ENCODE results near the gene TPRG1.
A peak's percentile ranks its signal among the peaks of the same experiment; 100 is the strongest.

Gene TPRG1

GRCh38 chr3:189277711-189278110 lies 105.9 kb downstream of the TPRG1 start:
- Histone ChIP-seq H3K4me3 (ENCODE audit: severe bottlenecking) (no peak overlapping the region), H3K27me3 (ENCODE audit: insufficient read depth, poor library complexity, severe bottlenecking) (no peaks in the 10 kb centered on the region), H3K4me1 (ENCODE audit: insufficient read depth, poor library complexity, severe bottlenecking) (peaks cover 34% of the 10 kb centered on the region), H3K36me3 (ENCODE audit: low read depth) (no peaks in the 10 kb centered on the region), H3K9me3 (ENCODE audit: severe bottlenecking) (no peaks in the 10 kb centered on the region), H3K27ac (ENCODE audit: poor library complexity, severe bottlenecking) (peak overlapping the region; percentile 90)
- no peak for TF ChIP-seq CTCF (IDR thresholded peaks at IDR 0.05; ENCODE audit: poor library complexity, severe bottlenecking)
- no peak for DNase-seq (ENCODE audit: low spot score)
- ATAC-seq (ENCODE audit: low read depth), result no peak

GRCh38 chr3:189278221-189278620 lies 106.5 kb downstream of the TPRG1 start:
- H3K4me1 ChIP-seq (ENCODE audit: insufficient read depth, poor library complexity, severe bottlenecking), result peaks cover 39% of the 10 kb centered on the region
- H3K36me3 ChIP-seq (ENCODE audit: low read depth), result no peaks in the 10 kb centered on the region
- H3K9me3 ChIP-seq (ENCODE audit: severe bottlenecking), result no peaks in the 10 kb centered on the region
- ATAC-seq (ENCODE audit: low read depth), result no peak
- H3K27me3 ChIP-seq (ENCODE audit: insufficient read depth, poor library complexity, severe bottlenecking), result no peaks in the 10 kb centered on the region
- H3K27ac ChIP-seq (ENCODE audit: poor library complexity, severe bottlenecking), result peak overlapping the region; percentile 90
- no peak for TF ChIP-seq CTCF (IDR thresholded peaks at IDR 0.05; ENCODE audit: poor library complexity, severe bottlenecking)
- DNase-seq (ENCODE audit: low spot score), result no peak
- no peak overlapping the region for H3K4me3 ChIP-seq (ENCODE audit: severe bottlenecking)

- no peaks in the 10 kb centered on the region for H3K9me3 ChIP-seq (ENCODE audit: severe bottlenecking)
- H3K4me3 ChIP-seq (ENCODE audit: severe bottlenecking), result no peak overlapping the region
- DNase-seq (ENCODE audit: low spot score) (no peak), ATAC-seq (ENCODE audit: low read depth) (no peak)
- H3K27ac ChIP-seq (ENCODE audit: poor library complexity, severe bottlenecking), result peak overlapping the region; percentile 55
- H3K27me3 ChIP-seq (ENCODE audit: insufficient read depth, poor library complexity, severe bottlenecking), result no peaks in the 10 kb centered on the region
- TF ChIP-seq CTCF (IDR thresholded peaks at IDR 0.05; ENCODE audit: poor library complexity, severe bottlenecking), result no peak
- peaks cover 18% of the 10 kb centered on the region for H3K4me1 ChIP-seq (ENCODE audit: insufficient read depth, poor library complexity, severe bottlenecking)
- no peaks in the 10 kb centered on the region for H3K36me3 ChIP-seq (ENCODE audit: low read depth)
These were observed 110.4 kb downstream of the TPRG1 start for GRCh38 chr3:189282189-189282588.

GRCh38 chr3:189282741-189283140 lies 111.0 kb downstream of the TPRG1 start:
- no peaks in the 10 kb centered on the region for H3K36me3 ChIP-seq (ENCODE audit: low read depth)
- DNase-seq (ENCODE audit: low spot score) (no peak), ATAC-seq (ENCODE audit: low read depth) (peak; percentile 66; the same call in 2 of the 3 replicates)
- H3K4me1 ChIP-seq (ENCODE audit: insufficient read depth, poor library complexity, severe bottlenecking), result peaks cover 13% of the 10 kb centered on the region
- H3K27me3 ChIP-seq (ENCODE audit: insufficient read depth, poor library complexity, severe bottlenecking), result no peaks in the 10 kb centered on the region
- no peak for TF ChIP-seq CTCF (IDR thresholded peaks at IDR 0.05; ENCODE audit: poor library complexity, severe bottlenecking)
- H3K9me3 ChIP-seq (ENCODE audit: severe bottlenecking), result no peaks in the 10 kb centered on the region
- H3K4me3 ChIP-seq (ENCODE audit: severe bottlenecking), result no peak overlapping the region
- peak overlapping the region; percentile 55 for H3K27ac ChIP-seq (ENCODE audit: poor library complexity, severe bottlenecking)

- ATAC-seq (ENCODE audit: low read depth), result no peak
- peaks cover 13% of the 10 kb centered on the region for H3K4me1 ChIP-seq (ENCODE audit: insufficient read depth, poor library complexity, severe bottlenecking)
These were observed 114.4 kb downstream of the TPRG1 start for GRCh38 chr3:189286188-189286587.

More at GRCh38 chr3:189286188-189286587, 114.4 kb downstream of the TPRG1 start:
- H3K27ac ChIP-seq (ENCODE audit: poor library complexity, severe bottlenecking), result no peak overlapping the region
- no peak overlapping the region for H3K4me3 ChIP-seq (ENCODE audit: severe bottlenecking)
- no peak for DNase-seq (ENCODE audit: low spot score)
- H3K36me3 ChIP-seq (ENCODE audit: low read depth), result no peaks in the 10 kb centered on the region
- no peak for TF ChIP-seq CTCF (IDR thresholded peaks at IDR 0.05; ENCODE audit: poor library complexity, severe bottlenecking)
- no peaks in the 10 kb centered on the region for H3K27me3 ChIP-seq (ENCODE audit: insufficient read depth, poor library complexity, severe bottlenecking)
- H3K9me3 ChIP-seq (ENCODE audit: severe bottlenecking), result no peaks in the 10 kb centered on the region

Data from RWPE2 (cell line).